Ovary (tissue), 9 donors: ENCODE results near the gene BUD31. TPM values are rescaled to one million over a fixed set of nuclear protein-coding genes. Genes with fewer than 3 reads are reported as not detected.

Source experiments
- DNase-seq, 5 donors: peaks; one replicate each; pipeline ENCODE4 v3.0.0-alpha.2; 2019 to 2020
- H3K27ac ChIP-seq, 2 donors: fragments of 200-600 bp; one replicate each; pipeline versions ENCODE4 v1.5.1 to v1.8.0; 2019 to 2022
- H3K27me3 ChIP-seq: fragments of 200-600 bp; one replicate; pipeline ENCODE4 v1.8.0; 2022
- H3K36me3 ChIP-seq: fragments of 200-600 bp; sonication (generic); one replicate; pipeline ENCODE4 v1.5.1; 2019
- H3K4me1 ChIP-seq: one replicate; pipeline ENCODE4 v1.8.1; 2013; ENCODE audit warnings: mild to moderate bottlenecking, moderate library complexity; ENCODE audit not compliant: insufficient read depth
- H3K4me3 ChIP-seq: fragments of 200-600 bp; sonication (generic); one replicate; pipeline ENCODE4 v1.5.1; 2017
- H3K9me3 ChIP-seq, 2 donors: fragments of 200-600 bp in 1 of 2; sonication (generic) in 1 of 2; one replicate each; pipeline versions ENCODE4 v1.5.1 to v1.8.1; 2013 to 2019; ENCODE audit warnings: mild to moderate bottlenecking in 1 of 2, moderate library complexity in 1 of 2
- CTCF ChIP-seq, 3 donors: fragments of 450-650 bp in 2 of 3; fragments of 200-600 bp in 1 of 3; IDR thresholded peaks; one replicate each; pipeline versions ENCODE4 v1.5.1 to v1.8.0; 2016 to 2022; ENCODE audit warnings: antibody characterized with exemption in 3 of 3, mild to moderate bottlenecking in 1 of 3
- EP300 ChIP-seq: sonication (generic); formaldehyde crosslinking; IDR thresholded peaks from one replicate; pipeline ENCODE4 v1.6.1; 2017; ENCODE audit warnings: antibody characterized with exemption
- POLR2A ChIP-seq: fragments of 450-650 bp; IDR thresholded peaks from one replicate; pipeline ENCODE4 v1.6.1; 2017; ENCODE audit warnings: antibody characterized with exemption, mild to moderate bottlenecking, moderate library complexity
- WGBS, 3 donors: extraction: QIAGEN DNeasy Blood & Tissue Kit in 1 of 3; methylation state at CpG; one replicate each; pipeline versions ENCODE4 v1.1.5 to v1.1.7; 2013 to 2017; 5-methylcytosine and 5-hydroxymethylcytosine counted together
- intact Hi-C, 4 donors: fragments of 100-400 bp; cut with DNase I; formaldehyde crosslinking; loops; one replicate each; pipeline versions ENCODE4 v1.11.0 to v1.15.1; 2022 to 2023
- polyA plus RNA-seq, 2 donors: library from polyadenylated mRNA; stranded (reverse); fragments of 200-250 nt in 1 of 2; fragments of 350-450 nt in 1 of 2; fragmentation: Illumina TruSeq in 1 of 2; extraction: RNeasy Lipid Tissue Mini Kit (QIAGEN cat#74804) in 1 of 2; gene quantifications; one replicate each; pipeline ENCODE4 v1.2.3, GENCODE V29; 2013 to 2014
- total RNA-seq, 7 donors: library from RNA; depleted of rRNA in 2 of 7; stranded (reverse); fragments of >200 nt in 2 of 7; fragmentation: NEBNext Ultra II Directional in 3 of 7; extraction: Animal tissue kit (Norgen Biotek cat#: 25700) in 3 of 7; gene quantifications; one replicate each; pipeline versions ENCODE4 v1.1.0 to v1.2.4, GENCODE V29; 2016 to 2023
- donor health status: DM: no; HTN: no; CAD: no; lungs with moderate emphysema.
- donor health status: DM: no; HTN: no; CAD: no.
- donor health status: Bipolar disorder and iron deficiency.
- donor health status: DM: yes; HTN: yes; CAD: no.
- donor health status: DM: no; HTN: no; CAD: no.
- donor health status: DM: yes; HTN: yes; CAD: no.

The BUD31 gene
- total and polyA plus RNA-seq, 9 donors: 44.4 to 157 (median 65.2) TPM

GRCh38 chr7:99461221-99461620 lies 52.5 kb downstream of the BUD31 start:
- WGBS, 3 donors: 81 to 88% (median 83%) methylated on average over 2 of the region's 2 CpGs
- Histone ChIP-seq H3K27me3 (no peaks in the 10 kb centered on the region), H3K4me1 (peaks cover 2% of the 10 kb centered on the region), H3K4me3 (no peak overlapping the region), H3K9me3 (no peaks in the 10 kb centered on the region), H3K36me3 (no peaks in the 10 kb centered on the region), H3K27ac (no peak overlapping the region)
- intact Hi-C loops: no loop called here
- no peak for DNase-seq
- TF ChIP-seq POLR2A: no peak
- no peak for TF ChIP-seq EP300
- no peak for TF ChIP-seq CTCF (IDR thresholded peaks at IDR 0.05)

GRCh38 chr7:99465421-99465768 lies 56.6 kb downstream of the BUD31 start:
- intact Hi-C loops: no loop called here
- H3K27me3 ChIP-seq: no peaks in the 10 kb centered on the region
- H3K4me3 ChIP-seq: peak overlapping the region; percentile 95
- no peak for DNase-seq
- peak overlapping the region; percentile 41 to 58 for H3K27ac ChIP-seq
- no peaks in the 10 kb centered on the region for H3K9me3 ChIP-seq
- peaks cover 5% of the 10 kb centered on the region for H3K4me1 ChIP-seq
- no peaks in the 10 kb centered on the region for H3K36me3 ChIP-seq
- WGBS, 3 donors: 2 to 8% (median 2%) methylated on average over 9 of the region's 9 CpGs
- TF ChIP-seq CTCF (IDR thresholded peaks at IDR 0.05): no peak
- no peak for TF ChIP-seq POLR2A
- TF ChIP-seq EP300: no peak

GRCh38 chr7:99468336-99468918 lies 59.7 kb downstream of the BUD31 start:
- TF ChIP-seq EP300: no peak
- no peak for TF ChIP-seq CTCF (IDR thresholded peaks at IDR 0.05)
- no peak for TF ChIP-seq POLR2A
- Histone ChIP-seq H3K4me3 (no peak overlapping the region), H3K36me3 (no peaks in the 10 kb centered on the region), H3K27ac (no peak overlapping the region), H3K27me3 (no peaks in the 10 kb centered on the region), H3K9me3 (no peaks in the 10 kb centered on the region), H3K4me1 (peaks cover 8% of the 10 kb centered on the region)
- intact Hi-C loops: no loop called here
- 86 to 89% (median 89%) methylated on average over 29 of the region's 29 CpGs for WGBS, 3 donors
- no peak for DNase-seq

Other genes starting within 250 kb of the BUD31 start
- not detected for gene KPNA7, start 200.9 kb upstream of the BUD31 start, total RNA-seq
- gene KPNA7, start 200.9 kb upstream of the BUD31 start, polyA plus RNA-seq: 1 to 10 TPM in 1 of 2 donors, under 1 TPM in 1; 0.10 to 1.1 TPM
- gene MYH16, start 136.1 kb upstream of the BUD31 start, total RNA-seq: not detected
- gene MYH16, start 136.1 kb upstream of the BUD31 start, polyA plus RNA-seq: not detected
- gene ARPC1A, start 83.1 kb upstream of the BUD31 start, total RNA-seq: 100 to 1,000 TPM in 5 of 7 donors, 10 to 100 TPM in 2; 83.7 to 134 (median 112) TPM
- 100 to 1,000 TPM in 1 of 2 donors, 10 to 100 TPM in 1; 98.1 to 138 TPM for gene ARPC1A, start 83.1 kb upstream of the BUD31 start, polyA plus RNA-seq
- gene ARPC1B, start 34.2 kb upstream of the BUD31 start, total RNA-seq: 10 to 100 TPM; 24.2 to 82.5 (median 42.9) TPM
- 10 to 100 TPM; 63.4 to 77.9 TPM for gene ARPC1B, start 34.2 kb upstream of the BUD31 start, polyA plus RNA-seq
- gene PDAP1, start 372 bp upstream of the BUD31 start, total RNA-seq: 10 to 100 TPM; 31.1 to 90.0 (median 83.9) TPM
- 100 to 1,000 TPM in 1 of 2 donors, 10 to 100 TPM in 1; 81.5 to 155 TPM for gene PDAP1, start 372 bp upstream of the BUD31 start, polyA plus RNA-seq
- gene PTCD1, start 29.8 kb downstream of the BUD31 start, total RNA-seq: 1 to 10 TPM; 3.9 to 8.3 (median 7.3) TPM
- 1 to 10 TPM; 3.5 to 7.5 TPM for gene PTCD1, start 29.8 kb downstream of the BUD31 start, polyA plus RNA-seq
- gene CPSF4, start 30.0 kb downstream of the BUD31 start, total RNA-seq: 10 to 100 TPM; 12.1 to 40.9 (median 32.9) TPM
- gene CPSF4, start 30.0 kb downstream of the BUD31 start, polyA plus RNA-seq: 10 to 100 TPM; 10.7 to 36.4 TPM
- gene ATP5MF, start 57.2 kb downstream of the BUD31 start, total RNA-seq: 100 to 1,000 TPM; 122 to 415 (median 142) TPM
- gene ATP5MF, start 57.2 kb downstream of the BUD31 start, polyA plus RNA-seq: 100 to 1,000 TPM; 418 to 456 TPM
- 10 to 100 TPM in 4 of 7 donors, 1 to 10 TPM in 3; 4.4 to 10.6 (median 10.1) TPM for gene ZNF789, start 63.9 kb downstream of the BUD31 start, total RNA-seq
- gene ZNF789, start 63.9 kb downstream of the BUD31 start, polyA plus RNA-seq: 10 to 100 TPM in 1 of 2 donors, 1 to 10 TPM in 1; 6.7 to 15.8 TPM
- 10 to 100 TPM; 29.5 to 43.8 (median 36.7) TPM for gene ZNF394, start 91.3 kb downstream of the BUD31 start, total RNA-seq
- gene ZNF394, start 91.3 kb downstream of the BUD31 start, polyA plus RNA-seq: 10 to 100 TPM; 19.2 to 23.1 TPM
- gene ZKSCAN5, start 95.7 kb downstream of the BUD31 start, total RNA-seq: 10 to 100 TPM in 1 of 7 donors, 1 to 10 TPM in 6; 5.4 to 12.1 (median 8.6) TPM
- gene ZKSCAN5, start 95.7 kb downstream of the BUD31 start, polyA plus RNA-seq: 10 to 100 TPM in 1 of 2 donors, 1 to 10 TPM in 1; 5.2 to 10.5 TPM
- 10 to 100 TPM in 2 of 7 donors, 1 to 10 TPM in 5; 6.4 to 13.5 (median 9.0) TPM for gene FAM200A, start 143.1 kb downstream of the BUD31 start, total RNA-seq
- gene FAM200A, start 143.1 kb downstream of the BUD31 start, polyA plus RNA-seq: 1 to 10 TPM; 7.5 to 8.9 TPM
- 10 to 100 TPM; 48.7 to 68.5 (median 62.4) TPM for gene ZNF655, start 149.7 kb downstream of the BUD31 start, total RNA-seq
- 10 to 100 TPM; 33.0 to 44.6 TPM for gene ZNF655, start 149.7 kb downstream of the BUD31 start, polyA plus RNA-seq
- 1 to 10 TPM in 4 of 7 donors, under 1 TPM in 3; 0.25 to 3.5 (median 1.2) TPM for gene TMEM225B, start 189.3 kb downstream of the BUD31 start, total RNA-seq
- gene TMEM225B, start 189.3 kb downstream of the BUD31 start, polyA plus RNA-seq: 1 to 10 TPM in 1 of 2 donors, under 1 TPM in 1; 0.84 to 1.7 TPM
- 10 to 100 TPM; 10.2 to 21.1 (median 18.2) TPM for gene ZSCAN25, start 208.0 kb downstream of the BUD31 start, total RNA-seq
- gene ZSCAN25, start 208.0 kb downstream of the BUD31 start, polyA plus RNA-seq: 10 to 100 TPM in 1 of 2 donors, 1 to 10 TPM in 1; 9.8 to 10.7 TPM